HTR-8/SVneo (cell line): ENCODE data around the gene GRB10.
A peak's percentile ranks its signal among the peaks of the same experiment; 100 is the strongest.

Experiments used
- DNase-seq: peaks from one replicate; pipeline ENCODE4 v3.0.0; 2011; ENCODE audit warnings: low spot score, mixed read lengths; ENCODE audit not compliant: insufficient read length
- FAIRE-seq: peaks from 2 replicates; lab custom pipeline; 2011; peaks lifted over from hg19 to GRCh38; lab: Jason Lieb, UNC

Gene GRB10

DNA sequence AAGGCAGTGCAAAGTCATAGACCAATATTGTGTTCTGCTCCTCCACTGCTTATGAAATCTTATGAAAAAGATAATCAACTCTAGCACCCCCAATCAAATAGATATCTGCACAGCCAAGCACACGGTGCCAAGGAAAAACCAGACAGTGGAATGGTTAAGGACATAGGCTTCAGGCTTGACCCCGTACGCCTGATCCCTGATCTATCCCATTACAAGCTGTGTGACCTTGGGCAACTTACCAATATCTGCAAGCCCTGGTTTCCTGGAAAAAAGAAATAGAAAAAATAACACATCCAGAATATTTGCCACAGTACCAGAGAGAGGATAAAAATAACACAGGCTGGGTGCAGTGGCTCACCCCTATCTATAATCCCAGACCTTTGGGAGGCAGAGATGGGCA, 56.9 kb downstream of the GRB10 start:
- DNase-seq (no peak), FAIRE-seq (no peak)

- no peak for FAIRE-seq
- DNase-seq: no peak
Observed at GRCh38 chr7:50724526-50725520, 57.9 kb downstream of the GRB10 start.

GRCh38 chr7:50723888-50724287, 58.8 kb downstream of the GRB10 start:
- FAIRE-seq (no peak), DNase-seq (no peak)

GRCh38 chr7:50723173-50723572, 59.5 kb downstream of the GRB10 start:
- FAIRE-seq (no peak), DNase-seq (no peak)

DNA sequence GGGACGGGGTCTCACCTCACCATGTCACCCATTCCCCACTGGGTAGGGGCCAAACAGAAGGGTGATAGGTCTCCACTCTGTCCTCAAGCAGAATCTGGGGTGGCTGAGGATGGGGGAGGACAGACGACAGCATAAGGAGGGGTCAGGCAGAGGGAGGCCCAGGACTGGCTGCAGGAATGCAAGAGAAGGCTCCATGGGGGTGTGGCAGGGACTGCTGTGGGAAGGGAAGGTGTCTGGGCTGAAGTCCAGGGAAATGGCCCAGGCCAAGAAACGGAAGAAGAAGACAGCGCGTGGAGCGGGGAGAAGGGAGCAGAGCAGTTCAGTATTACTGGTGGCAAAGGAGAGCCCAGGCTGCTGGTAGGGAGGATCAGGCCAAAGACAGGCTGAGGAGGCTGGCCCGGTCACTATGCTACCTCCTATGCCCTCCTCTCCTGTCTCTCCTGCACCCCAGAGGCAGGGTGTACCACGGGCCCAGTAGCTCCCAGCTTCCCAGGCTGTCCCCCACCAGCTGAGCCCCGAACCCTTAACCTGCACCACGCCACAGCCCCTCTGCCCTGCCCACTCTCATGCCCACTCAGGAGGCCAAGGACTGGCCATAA, 60.9 kb downstream of the GRB10 start:
- FAIRE-seq: no peak
- DNase-seq: no peak

GRCh38 chr7:50721160-50721559, 61.5 kb downstream of the GRB10 start:
- FAIRE-seq (no peak), DNase-seq (no peak)

DNA sequence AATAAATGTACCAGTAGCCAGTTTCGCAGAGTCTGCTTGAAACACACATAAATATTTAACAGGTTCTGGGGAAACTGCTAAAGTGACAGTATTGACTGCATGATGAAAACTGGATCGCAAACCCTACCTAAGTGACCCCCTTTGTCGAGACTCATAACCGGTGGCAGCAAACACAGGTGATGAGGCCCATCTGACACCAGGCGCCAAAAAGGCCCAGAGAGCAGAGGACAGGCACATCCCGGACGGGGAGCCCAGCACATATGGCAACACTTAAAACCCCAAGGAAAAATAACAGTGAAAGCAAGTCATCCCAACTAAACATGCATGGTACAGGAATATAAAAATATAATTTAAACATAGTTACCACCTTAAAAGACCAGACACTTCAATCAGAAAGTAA, 62.4 kb downstream of the GRB10 start:
- DNase-seq (no peak), FAIRE-seq (no peak)

DNA sequence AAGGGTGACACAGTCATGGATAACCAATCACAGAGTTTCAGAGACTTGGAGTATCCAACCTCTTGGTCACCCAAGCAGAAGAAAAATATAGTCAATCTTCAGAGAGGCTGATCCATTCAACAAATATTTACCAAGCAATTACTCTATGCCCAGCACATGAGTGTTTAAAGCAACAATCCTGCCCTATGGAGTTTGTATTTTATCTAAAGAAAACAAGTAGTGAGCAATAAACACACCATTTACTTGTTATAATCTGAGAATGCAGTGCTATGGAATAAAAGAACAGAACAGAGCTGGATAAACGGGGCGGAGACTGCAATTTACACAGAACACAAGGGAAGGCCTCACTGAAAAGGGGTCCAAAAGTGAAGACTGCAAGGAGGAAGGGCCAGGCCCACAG, 63.8 kb downstream of the GRB10 start:
- DNase-seq (no peak), FAIRE-seq (no peak)

DNA sequence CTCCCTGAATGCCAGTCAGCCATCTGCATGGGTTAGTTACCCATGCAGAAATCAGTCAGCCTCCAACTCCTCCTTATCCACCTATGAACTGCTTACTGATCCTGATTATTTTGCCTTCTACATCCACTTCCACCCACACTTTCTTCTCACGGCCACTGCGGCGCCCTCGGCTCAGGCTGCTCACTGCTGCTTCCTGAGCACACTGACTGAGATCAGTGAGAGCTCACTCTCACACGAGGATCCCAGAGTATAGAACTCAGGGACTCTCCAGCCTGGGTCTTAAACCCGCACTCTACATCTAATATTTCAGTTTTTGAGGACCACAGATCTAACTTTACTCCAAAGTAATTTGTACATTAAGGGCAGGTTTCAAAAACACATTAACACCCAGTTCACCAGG, 64.4 kb downstream of the GRB10 start:
- DNase-seq (no peak), FAIRE-seq (no peak)

DNA sequence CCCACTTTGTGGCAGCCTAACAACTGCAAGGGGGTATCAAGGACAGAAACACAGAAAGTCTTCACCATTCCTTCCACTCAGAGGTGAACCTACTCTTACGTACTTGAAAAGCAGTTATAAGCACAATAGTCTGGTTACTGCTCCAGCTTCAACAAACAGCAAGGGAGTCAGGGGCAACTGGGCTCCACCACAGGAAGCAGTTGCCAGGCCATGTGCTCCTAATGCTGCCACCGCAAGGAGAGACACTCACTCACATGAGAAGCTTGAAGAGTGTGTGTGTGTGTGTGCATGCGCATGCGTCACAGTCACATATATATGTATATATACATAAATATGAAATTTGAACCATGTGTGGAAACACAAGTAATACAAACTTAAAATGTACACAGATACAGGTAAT, 65.5 kb downstream of the GRB10 start:
- no peak for DNase-seq
- FAIRE-seq: no peak

DNA sequence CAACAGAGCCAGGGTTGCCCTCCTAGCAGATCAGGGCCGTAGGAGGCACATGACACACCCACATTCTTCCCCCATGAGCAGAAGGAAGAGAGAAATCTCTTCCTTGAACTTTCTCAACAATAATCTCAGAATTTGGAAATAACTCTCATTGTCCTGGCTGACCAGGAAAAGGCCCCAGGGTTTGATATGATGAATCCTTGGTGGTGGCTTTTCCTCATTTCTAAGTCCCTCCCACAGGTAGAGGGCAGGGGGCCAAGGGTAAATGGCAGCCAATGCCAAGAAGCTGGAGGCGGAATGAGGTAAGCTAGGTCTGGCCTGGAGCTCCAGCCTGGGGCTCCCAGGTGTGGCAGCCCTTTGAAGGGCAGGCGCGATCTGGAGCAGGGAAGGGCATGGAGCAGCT, 67.8 kb downstream of the GRB10 start:
- no peak for DNase-seq
- FAIRE-seq: no peak

DNA sequence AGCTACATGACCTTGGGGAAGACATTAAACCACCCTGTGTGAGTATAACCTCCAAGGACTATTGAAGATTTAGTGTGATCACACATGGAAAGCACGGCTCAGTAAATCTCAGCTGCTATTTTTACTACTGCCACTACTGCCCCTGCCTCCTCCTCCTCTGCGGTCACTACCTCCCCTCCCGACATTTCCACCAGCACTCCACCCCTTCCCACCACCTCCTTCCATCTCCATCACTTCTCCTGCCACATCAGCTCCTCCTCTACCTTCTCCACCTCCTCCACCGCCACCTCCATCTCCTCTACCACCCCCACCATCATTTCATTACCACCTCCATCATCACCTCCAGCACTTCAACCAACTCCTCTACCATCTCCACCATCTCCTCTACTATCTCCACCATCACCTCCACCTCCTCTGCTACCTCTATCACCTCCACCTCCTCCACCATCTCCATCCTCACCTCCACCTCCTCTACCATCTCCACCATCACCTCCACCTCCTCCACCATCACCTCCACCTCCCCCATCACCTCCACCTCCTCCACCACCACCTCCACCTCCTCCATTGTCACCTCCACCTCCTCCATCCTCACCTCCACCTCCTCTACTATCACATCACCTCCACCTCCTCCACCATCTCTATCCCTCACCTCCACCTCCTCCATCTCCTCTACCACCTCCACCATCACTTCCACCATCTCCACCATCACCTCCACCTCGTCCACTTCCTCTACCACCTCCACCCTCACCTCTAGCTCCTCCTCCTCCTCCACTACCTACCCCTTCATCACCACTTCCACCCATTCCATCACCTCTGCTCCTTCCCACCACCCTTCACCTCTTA, 69.4 kb downstream of the GRB10 start:
- DNase-seq: no peak
- FAIRE-seq: peak; percentile 69

DNA sequence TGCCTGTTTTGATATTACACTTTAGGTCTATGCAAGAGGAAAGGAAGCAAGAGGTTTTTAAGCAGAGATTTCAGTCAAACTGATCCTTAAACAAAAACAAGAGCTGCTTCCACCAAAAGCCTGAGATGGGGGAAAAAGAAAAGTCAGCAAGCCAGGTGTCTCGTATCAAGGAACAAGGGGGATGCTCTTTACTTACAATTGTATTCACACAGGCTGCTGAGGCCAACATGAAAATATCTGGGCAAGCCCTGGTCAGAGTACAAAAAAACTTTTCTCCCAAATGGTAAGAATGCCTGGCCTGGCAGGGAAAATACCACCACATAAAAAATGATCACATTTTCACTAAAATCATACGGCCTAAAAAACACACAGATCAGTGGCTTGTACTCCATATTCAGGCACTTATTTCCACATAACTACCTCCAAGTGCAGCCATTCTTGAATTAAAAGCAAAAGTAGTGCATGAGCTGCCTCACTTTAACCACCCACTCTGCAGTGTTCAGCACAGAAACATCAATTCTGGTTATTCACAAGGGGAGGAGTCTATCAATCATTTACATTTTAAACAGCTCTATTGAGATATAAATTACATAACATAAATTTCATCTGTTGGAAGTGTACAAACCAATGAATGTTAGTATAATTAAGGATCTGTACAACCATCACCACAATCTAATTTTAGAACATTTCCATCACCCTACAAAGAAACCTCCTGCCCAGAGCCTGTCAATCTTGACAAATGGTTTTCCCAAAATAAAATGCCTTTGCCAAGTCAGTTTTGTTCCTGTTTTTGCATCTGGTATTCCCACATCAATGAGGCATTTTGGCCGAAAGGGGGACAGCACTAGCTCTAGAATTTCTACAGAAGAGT, 70.2 kb downstream of the GRB10 start:
- DNase-seq (no peak), FAIRE-seq (no peak)

DNA sequence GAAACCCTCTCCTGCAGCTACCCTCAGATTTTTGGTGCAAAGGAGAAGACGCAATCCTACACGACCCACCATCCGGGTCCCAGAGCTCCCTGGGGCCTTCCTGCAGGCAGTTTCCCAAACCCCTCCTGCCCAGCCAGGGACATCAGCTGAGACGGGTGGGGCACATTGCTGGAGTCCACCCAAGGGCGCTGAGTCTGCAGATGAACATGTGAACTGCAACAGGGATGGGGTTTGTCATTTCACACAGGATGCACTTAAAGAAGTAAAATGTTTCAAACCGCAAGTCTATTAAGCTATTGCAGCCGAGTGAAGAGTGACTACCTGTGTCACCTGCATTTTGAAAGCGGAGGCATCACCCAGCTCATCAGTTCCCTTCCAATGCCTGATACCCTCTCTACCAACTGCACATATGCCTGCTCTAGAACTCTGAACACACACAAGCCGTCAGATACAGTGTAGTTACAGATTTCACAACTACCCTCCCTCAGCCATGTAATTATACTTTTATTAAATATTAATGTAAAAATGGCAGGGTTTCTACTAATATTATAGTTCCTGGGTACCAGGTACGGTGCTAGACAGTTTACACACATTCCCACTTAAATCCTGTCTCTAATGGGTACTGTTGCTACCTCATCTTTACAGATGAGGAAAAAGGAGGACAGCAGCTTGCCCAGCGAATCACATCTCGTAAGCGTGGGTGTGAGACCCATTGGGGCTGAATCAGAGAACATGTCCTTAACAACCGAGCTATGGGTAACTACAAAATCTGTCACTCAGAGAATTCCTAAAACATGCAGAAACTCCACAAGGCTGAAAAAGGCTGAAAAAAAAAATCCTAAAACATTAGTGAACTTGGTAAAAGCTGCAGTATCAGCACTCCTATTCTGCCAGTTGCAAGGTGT, 71.2 kb downstream of the GRB10 start:
- FAIRE-seq (no peak), DNase-seq (no peak)

- DNase-seq (no peak), FAIRE-seq (no peak)
Observed at GRCh38 chr7:50710441-50711154, 72.1 kb downstream of the GRB10 start.

DNA sequence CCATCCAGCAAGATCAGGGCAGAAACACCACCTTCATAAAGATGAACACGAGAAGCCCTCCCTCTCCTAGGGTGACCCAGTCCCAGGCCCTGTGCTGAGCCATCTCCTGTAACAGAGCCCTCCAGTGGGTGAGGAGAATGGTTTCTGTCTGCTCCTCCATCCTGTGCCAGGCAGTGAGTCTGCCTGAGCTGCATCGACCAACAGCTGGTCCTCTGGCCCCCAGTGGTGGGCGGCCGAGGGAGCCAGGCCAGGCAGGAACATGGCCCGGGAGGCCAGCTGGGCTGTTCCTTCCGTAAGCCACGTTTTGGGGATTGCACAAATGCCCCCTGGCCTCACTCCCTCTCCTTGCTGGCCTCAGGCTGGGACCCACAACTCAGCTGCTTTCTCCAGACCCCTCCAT, 73.5 kb downstream of the GRB10 start:
- no peak for FAIRE-seq
- no peak for DNase-seq

- no peak for FAIRE-seq
- DNase-seq: no peak
Observed at GRCh38 chr7:50707236-50708006, 75.3 kb downstream of the GRB10 start.
